Activated CD4-positive, CD25-positive, alpha-beta regulatory T cell (primary cell): ENCODE measurements around the gene NBEAL2.

Source experiments
- DNase-seq, 4 experiments: peaks; one replicate each; lab custom pipeline; 2025; lab: John Stamatoyannopoulos, UW

Gene NBEAL2

GRCh38 chr3:47000198-47000815 is 20.8 kb downstream of the NBEAL2 start:
- DNase-seq = no peak

GRCh38 chr3:47000922-47001730 is 21.7 kb downstream of the NBEAL2 start:
- DNase-seq = no peak

GRCh38 chr3:47001731-47002170 is 22.3 kb downstream of the NBEAL2 start:
- DNase-seq = no peak

GRCh38 chr3:47002171-47003055 is 22.9 kb downstream of the NBEAL2 start:
- no peak for DNase-seq

- DNase-seq = no peak
Observed at GRCh38 chr3:47003056-47003410, 23.6 kb downstream of the NBEAL2 start.

- no peak for DNase-seq
Observed at GRCh38 chr3:47003461-47004368, 24.2 kb downstream of the NBEAL2 start.

GRCh38 chr3:47004369-47005211 is 25.1 kb downstream of the NBEAL2 start:
- no peak for DNase-seq

- no peak for DNase-seq
Observed at GRCh38 chr3:47005212-47006144, 26.0 kb downstream of the NBEAL2 start.

GRCh38 chr3:47006145-47006651 is 26.7 kb downstream of the NBEAL2 start:
- no peak for DNase-seq

GRCh38 chr3:47007001-47007400 is 27.5 kb downstream of the NBEAL2 start:
- no peak for DNase-seq

- DNase-seq = no peak
Observed at GRCh38 chr3:47007482-47008233, 28.2 kb downstream of the NBEAL2 start.

- DNase-seq = no peak
Observed at GRCh38 chr3:47008234-47008796, 28.8 kb downstream of the NBEAL2 start.

GRCh38 chr3:47008851-47009224 is 29.4 kb downstream of the NBEAL2 start:
- no peak for DNase-seq

- DNase-seq = peak in 3 of 4 experiments; percentile 39 to 59 (median 57)
Observed at GRCh38 chr3:47009225-47010110, 30.0 kb downstream of the NBEAL2 start.

GRCh38 chr3:47010111-47010712 is 30.7 kb downstream of the NBEAL2 start:
- no peak for DNase-seq

- no peak for DNase-seq
Observed at GRCh38 chr3:47010910-47011309, 31.4 kb downstream of the NBEAL2 start.

GRCh38 chr3:47011371-47011770 is 31.9 kb downstream of the NBEAL2 start:
- DNase-seq = no peak
